Measurements from ENCODE around the gene VWCE.
"Not testable (repeated sequence)": the region's sequence is repeated elsewhere in the genome, so short reads cannot be mapped to it uniquely, and the experiment has no call there.

VWCE gene

DNA sequence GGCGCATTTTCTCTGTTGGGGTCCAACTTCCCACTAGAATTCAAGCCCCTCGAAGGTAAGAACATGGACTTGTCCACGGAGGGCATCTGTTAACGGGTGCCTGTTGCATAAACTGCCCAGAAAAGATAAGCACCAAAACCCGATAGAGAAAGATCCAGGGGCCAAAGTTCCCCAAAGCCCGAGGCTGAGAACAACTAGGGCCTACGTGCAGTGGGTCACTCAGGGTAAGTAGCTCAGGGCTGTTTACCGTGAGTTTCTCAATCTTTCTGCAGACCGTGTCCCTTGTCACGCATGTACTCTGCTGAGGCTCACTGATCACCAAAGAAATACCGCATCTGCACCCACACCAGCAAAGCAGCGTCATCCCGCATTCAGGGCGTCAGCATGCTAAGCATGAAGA lies 29.8 kb downstream of the VWCE start:
- TF ChIP-seq, protein P1, sequence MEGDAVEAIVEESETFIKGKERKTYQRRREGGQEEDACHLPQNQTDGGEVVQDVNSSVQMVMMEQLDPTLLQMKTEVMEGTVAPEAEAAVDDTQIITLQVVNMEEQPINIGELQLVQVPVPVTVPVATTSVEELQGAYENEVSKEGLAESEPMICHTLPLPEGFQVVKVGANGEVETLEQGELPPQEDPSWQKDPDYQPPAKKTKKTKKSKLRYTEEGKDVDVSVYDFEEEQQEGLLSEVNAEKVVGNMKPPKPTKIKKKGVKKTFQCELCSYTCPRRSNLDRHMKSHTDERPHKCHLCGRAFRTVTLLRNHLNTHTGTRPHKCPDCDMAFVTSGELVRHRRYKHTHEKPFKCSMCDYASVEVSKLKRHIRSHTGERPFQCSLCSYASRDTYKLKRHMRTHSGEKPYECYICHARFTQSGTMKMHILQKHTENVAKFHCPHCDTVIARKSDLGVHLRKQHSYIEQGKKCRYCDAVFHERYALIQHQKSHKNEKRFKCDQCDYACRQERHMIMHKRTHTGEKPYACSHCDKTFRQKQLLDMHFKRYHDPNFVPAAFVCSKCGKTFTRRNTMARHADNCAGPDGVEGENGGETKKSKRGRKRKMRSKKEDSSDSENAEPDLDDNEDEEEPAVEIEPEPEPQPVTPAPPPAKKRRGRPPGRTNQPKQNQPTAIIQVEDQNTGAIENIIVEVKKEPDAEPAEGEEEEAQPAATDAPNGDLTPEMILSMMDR (conservative IDR thresholded peaks at IDR 0.05; ENCODE audit: low read length) = no peak
- DNase-seq (ENCODE audit: low read depth) = no peak
- H3K4me3 ChIP-seq (ENCODE audit: low read length) = no peak overlapping the region

DNA sequence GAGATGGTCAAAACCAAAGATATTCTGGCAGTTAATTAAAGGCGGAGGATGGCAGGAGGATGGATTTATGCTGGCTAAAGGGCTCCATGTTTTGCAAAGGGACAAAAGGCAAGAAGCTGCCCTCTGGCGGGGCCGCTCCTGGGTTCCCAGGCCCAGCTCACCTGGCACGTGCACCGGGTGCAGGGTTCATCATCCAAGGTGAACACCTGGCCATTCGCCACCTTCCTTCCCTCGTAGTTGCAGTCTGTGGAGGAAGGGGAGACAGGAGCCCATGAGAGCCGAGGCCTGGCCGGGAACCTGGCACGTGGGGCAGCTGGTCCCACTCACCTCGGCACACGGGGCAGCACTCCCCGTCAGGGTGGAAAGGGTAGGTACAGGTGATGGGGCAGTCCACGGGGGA lies 30.3 kb downstream of the VWCE start:
- no peak overlapping the region for H3K4me3 ChIP-seq (ENCODE audit: low read length)
- TF ChIP-seq, protein P1 (conservative IDR thresholded peaks at IDR 0.05; ENCODE audit: low read length) = no peak
- no peak for DNase-seq (ENCODE audit: low read depth)

DNA sequence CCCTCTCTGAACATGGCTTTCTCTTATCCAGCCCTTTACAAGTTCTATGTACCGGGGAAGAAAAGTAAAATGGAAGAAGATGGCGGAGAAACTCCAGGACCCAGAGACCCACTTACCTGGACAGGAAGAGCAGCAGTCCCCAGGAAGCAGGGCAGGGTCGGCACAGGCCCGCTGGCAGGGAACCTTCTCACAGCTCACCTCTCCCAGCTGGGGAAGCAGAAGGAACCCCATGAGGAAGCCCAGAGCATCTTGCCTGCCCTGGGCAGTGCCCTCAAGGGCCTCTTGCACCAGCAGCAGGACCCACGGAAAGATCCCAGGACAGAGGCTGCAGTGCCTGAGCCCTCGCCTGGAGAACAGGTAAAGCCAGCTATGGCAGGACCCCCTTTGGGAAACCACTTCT lies 30.7 kb downstream of the VWCE start:
- DNase-seq (ENCODE audit: low read depth) = no peak
- H3K4me3 ChIP-seq (ENCODE audit: low read length) = no peak overlapping the region
- TF ChIP-seq, protein P1 (conservative IDR thresholded peaks at IDR 0.05; ENCODE audit: low read length) = no peak

DNA sequence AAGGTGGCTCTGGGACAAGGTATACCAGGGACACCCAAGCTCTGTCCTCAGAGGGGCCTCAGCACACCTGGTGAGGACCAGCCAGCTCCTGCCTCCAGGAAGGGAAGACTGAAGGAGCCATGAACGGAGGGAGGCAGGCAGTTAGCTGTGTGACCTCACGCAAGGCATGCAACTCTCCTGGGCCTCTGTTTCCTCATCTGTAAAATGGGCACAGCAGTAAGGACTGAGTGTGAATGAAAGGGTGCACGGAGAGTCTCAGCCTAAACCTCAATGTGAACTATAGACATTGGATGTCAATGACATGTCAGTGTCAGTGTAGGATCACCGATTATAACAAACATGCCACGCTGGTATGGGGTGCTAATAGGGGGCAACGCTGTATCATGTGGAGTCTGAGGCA lies 35.8 kb downstream of the VWCE start:
- no peak overlapping the region for H3K4me3 ChIP-seq (ENCODE audit: low read length)
- DNase-seq (ENCODE audit: low read depth) = no peak
- TF ChIP-seq, protein P1 (conservative IDR thresholded peaks at IDR 0.05; ENCODE audit: low read length) = no peak

DNA sequence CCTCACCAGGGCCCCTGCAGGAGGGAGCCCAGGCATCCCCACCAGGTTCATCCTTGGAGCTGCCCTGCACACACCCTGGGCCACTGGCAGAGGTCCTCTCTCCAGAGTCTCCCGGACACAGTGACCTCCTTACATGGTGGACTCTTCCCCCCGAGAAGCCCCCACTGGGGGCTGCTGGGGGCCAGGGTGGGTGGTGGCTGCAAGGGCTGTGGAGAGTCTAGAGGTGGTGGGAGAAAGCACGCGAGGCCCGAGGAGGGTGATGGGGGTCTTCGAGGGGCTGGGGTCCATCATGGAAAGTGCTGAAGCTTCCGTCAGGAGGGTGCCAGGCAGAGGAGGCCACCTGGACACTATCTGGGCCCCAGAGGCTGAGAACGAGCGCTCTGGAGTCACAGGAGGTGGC lies 36.6 kb downstream of the VWCE start:
- no peak for DNase-seq (ENCODE audit: low read depth)
- TF ChIP-seq, protein P1 (conservative IDR thresholded peaks at IDR 0.05; ENCODE audit: low read length) = no peak
- no peak overlapping the region for H3K4me3 ChIP-seq (ENCODE audit: low read length)

DNA sequence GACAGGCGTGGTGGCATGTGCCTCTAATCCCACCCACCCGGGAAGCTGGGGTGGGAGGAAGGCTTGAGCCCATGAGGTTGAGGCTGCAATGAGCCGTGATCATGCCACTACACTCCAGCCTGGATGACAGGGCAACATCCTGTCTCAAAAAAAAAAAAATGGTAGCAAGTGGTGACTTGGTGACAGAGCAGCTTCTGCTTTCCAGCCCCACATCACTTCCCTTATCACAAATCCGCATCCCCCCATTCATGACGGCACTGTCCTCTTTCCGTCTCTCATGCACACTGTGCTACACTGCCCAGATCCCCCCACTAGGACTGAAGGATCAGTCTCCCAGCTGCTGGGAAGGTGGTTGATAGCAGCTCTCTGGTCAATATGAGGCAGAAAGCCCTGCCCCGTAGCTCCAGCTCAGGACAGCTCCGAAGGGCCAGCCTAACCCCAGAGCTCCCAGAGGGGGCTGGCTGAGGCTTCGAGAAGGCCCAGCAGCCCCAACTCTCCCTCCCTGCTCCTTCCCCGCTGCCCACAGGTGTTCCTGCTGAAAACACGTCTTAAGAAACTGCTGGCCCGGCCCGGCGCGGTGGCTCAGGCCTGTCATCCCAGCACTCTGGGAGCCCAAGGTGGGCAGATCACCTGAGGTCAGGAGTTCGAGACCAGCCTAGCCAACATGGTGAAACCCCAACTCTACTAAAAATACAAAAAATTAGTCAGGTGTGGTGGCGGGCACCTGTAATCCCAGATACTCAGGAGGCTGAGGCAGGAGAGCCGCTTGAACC lies 38.2 kb downstream of the VWCE start:
- TF ChIP-seq, protein P1 (conservative IDR thresholded peaks at IDR 0.05; ENCODE audit: low read length) = no peak
- no peak for DNase-seq (ENCODE audit: low read depth)
- H3K4me3 ChIP-seq (ENCODE audit: low read length) = no peak overlapping the region

DNA sequence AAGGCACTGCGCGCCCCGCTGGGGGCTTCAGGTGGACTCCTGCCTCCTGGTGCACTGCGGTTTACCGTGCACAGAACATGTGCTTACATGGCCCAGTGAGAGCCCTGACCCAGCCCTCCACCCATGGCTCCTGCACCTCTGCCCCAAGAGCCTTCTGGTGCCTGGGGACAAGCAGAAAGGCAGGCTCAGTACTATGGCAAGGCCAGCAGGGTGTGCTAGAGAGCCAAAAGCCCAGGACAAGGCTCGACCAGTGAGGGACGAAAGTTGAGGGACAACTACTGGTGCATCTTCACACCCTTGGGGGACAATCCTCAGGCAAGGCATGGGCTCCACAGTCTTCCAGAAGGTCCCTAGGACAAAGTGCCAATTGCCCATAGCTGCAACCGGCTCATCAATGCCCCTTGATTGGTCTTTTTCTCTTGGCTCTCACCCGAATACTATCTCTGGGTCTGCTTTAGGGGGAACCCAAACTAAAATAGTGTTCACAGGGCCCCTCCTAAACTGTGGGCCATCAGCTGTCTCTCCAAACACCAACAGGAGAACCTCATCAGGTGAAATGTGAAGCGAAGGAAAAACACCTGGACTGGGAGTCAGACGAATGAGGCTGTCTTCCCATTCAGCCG lies 40.6 kb downstream of the VWCE start:
- TF ChIP-seq, protein P1 (conservative IDR thresholded peaks at IDR 0.05; ENCODE audit: low read length) = peak; percentile 98
- no peak overlapping the region for H3K4me3 ChIP-seq (ENCODE audit: low read length)
- DNase-seq (ENCODE audit: low read depth) = peak; percentile 58

DNA sequence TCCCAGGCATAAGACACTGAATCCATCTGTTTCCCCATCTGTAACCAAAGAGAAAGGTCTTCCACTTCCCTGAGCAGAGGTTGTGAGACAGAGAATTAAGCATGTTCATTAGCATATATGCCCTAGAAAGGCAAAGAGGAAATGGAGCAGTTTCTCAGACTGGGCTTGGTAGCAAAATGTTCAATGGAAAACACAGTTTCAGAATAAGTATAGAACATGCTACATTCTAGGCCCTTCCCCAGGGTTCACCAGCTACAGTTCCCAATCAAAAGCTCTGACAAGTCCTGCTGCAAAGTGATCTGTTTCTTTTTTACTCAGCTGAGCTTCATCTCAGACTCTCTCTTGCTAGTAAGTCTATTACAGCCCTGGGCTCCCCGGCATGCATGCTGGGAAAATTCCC lies 42.8 kb downstream of the VWCE start:
- not testable (repeated sequence) for DNase-seq (ENCODE audit: low read depth); H3K4me3 ChIP-seq (ENCODE audit: low read length)

DNA sequence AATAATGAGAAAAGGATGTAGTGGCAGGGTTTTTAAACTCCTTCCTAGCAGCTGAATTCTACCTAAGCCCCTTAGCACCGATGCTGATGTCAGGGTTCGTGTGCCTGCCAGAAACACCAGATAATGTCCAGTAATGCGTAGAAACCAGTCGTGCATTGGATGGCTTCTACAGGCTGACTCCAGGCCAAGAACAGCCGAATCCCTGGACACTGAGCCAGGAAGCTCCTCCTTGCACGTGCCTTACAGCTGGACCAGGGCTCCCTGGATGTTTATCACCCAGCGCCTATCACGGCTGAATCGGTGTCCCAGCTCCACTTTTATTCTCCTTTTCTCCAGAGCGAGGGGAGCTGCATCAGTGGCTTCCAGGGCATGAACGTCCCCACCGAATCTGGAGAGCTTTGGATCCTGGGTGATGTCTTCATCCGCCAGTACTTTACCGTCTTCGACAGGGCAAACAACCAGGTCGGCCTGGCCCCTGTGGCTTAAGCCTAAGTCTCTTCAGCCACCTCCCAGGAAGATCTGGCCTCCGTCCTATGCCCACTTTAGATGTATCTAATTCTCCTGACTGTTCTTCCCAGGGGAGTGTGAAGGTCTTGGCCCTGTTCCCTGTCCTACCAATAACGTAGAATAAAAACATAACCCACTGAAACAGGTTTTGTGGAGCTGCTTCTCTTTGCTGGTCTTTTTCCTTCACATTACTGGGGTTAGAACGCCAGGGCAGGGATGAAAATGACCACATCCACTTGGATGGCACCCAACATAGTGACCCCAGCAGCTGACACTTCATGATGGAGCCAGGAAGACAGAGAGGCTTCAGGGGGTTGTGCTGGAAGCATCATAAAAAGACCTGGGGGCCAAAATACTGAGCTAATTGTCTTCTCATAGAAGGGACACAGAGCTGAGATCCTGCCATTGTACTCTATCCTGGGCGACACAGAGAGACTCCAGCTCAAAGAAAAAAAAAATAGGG lies 44.0 kb downstream of the VWCE start:
- DNase-seq (ENCODE audit: low read depth) = peak; percentile 4

More for the DNA sequence above, 44.0 kb downstream of the VWCE start:
- H3K4me3 ChIP-seq (ENCODE audit: low read length) = not testable (repeated sequence)
